H1 (cell line): ENCODE results near the gene PDE4D. TPM values are rescaled to one million over a fixed set of nuclear protein-coding genes. Genes with fewer than 3 reads are reported as not detected.

Source experiments
- CTCF ChIA-PET: fragments of 300-600 bp; sonication (Branson Sonifier 250); formaldehyde crosslinking; loops from one replicate; lab custom pipeline; 2021; ENCODE audit not compliant: partially characterized antibody; lab: Charles Lee
- POLR2A ChIA-PET: fragments of 300-600 bp; sonication (Branson Sonifier 250); formaldehyde crosslinking; loops from one replicate; lab custom pipeline; 2021; ENCODE audit warnings: inconsistent platforms; ENCODE audit not compliant: partially characterized antibody; lab: Charles Lee
- DNase-seq, 2 experiments: peaks; one replicate each; pipeline versions ENCODE4 v3.0.0 to v3.0.0-alpha.2; 2010 to 2022; ENCODE audit warnings: low spot score in 2 of 2, low read depth in 1 of 2, mixed read lengths in 1 of 2
- FAIRE-seq: peaks from 2 replicates; lab custom pipeline; 2011; peaks lifted over from hg19 to GRCh38; lab: Jason Lieb, UNC
- H2AFZ ChIP-seq: 2 replicates; pipeline ENCODE4 v1.8.1; 2012; ENCODE audit warnings: low read length, inconsistent platforms
- H2AK5ac ChIP-seq: 2 replicates; pipeline ENCODE4 v1.6.1; 2013; ENCODE audit warnings: low read depth, low read length
- H2BK120ac ChIP-seq: replicated peaks from 2 replicates; pipeline ENCODE3; 2013; ENCODE audit warnings: low read depth, low read length, inconsistent platforms
- H2BK12ac ChIP-seq: 2 replicates; pipeline ENCODE4 v1.6.1; 2013; ENCODE audit warnings: low read depth, low read length
- H2BK15ac ChIP-seq: 2 replicates; pipeline ENCODE4 v1.6.1; 2013; ENCODE audit warnings: low read length
- H2BK20ac ChIP-seq: 2 replicates; pipeline ENCODE4 v1.6.1; 2013; ENCODE audit warnings: low read length
- H2BK5ac ChIP-seq: 2 replicates; pipeline ENCODE4 v1.6.1; 2013; ENCODE audit warnings: low read depth, low read length
- H3K14ac ChIP-seq: 2 replicates; pipeline ENCODE4 v1.6.1; 2013; ENCODE audit warnings: inconsistent platforms; ENCODE audit not compliant: insufficient read length
- H3K18ac ChIP-seq: 2 replicates; pipeline ENCODE4 v1.6.1; 2013; ENCODE audit warnings: low read length; ENCODE audit errors: extremely low read depth
- H3K23ac ChIP-seq: 2 replicates; pipeline ENCODE4 v1.6.1; 2013; ENCODE audit warnings: inconsistent platforms; ENCODE audit not compliant: insufficient read length
- H3K23me2 ChIP-seq: 2 replicates; pipeline ENCODE4 v1.6.1; 2013; ENCODE audit warnings: low read depth, low read length
- H3K27ac ChIP-seq: 2 replicates; pipeline ENCODE4 v1.6.1; 2011; ENCODE audit warnings: low read depth, low read length, inconsistent platforms
- H3K27me3 ChIP-seq, 4 experiments: replicated peaks in 1 of 4; 1 replicate in 1 of 4; 2 replicates in 3 of 4; pipeline versions ENCODE4 v1.6.1 to v1.8.1; 2011 to 2013; ENCODE audit warnings: low read length in 3 of 4, mild to moderate bottlenecking in 3 of 4, inconsistent platforms in 2 of 4, mixed read lengths in 2 of 4, moderate library complexity in 1 of 4; ENCODE audit not compliant: control insufficient read depth in 3 of 4, insufficient read depth in 3 of 4; ENCODE audit errors: extremely low read depth in 1 of 4
- H3K36me3 ChIP-seq, 4 experiments: 2 replicates each; pipeline versions ENCODE4 v1.6.1 to v1.8.1; 2011 to 2013; ENCODE audit warnings: mild to moderate bottlenecking in 4 of 4, low read length in 3 of 4, moderate library complexity in 2 of 4, control low read depth in 1 of 4, inconsistent platforms in 1 of 4; ENCODE audit not compliant: insufficient read depth in 4 of 4, control insufficient read depth in 2 of 4
- H3K4ac ChIP-seq: replicated peaks from 2 replicates; pipeline ENCODE3; 2013; ENCODE audit warnings: low read length, low read depth, mixed read lengths, inconsistent platforms; ENCODE audit not compliant: insufficient read length
- H3K4me1 ChIP-seq, 4 experiments: replicated peaks in 1 of 4; 1 replicate in 1 of 4; 2 replicates in 3 of 4; pipeline versions ENCODE4 v1.6.1 to v1.8.1; 2011 to 2013; ENCODE audit warnings: low read length in 3 of 4, inconsistent platforms in 2 of 4, mixed read lengths in 1 of 4; ENCODE audit not compliant: insufficient read depth in 4 of 4, control insufficient read depth in 3 of 4
- H3K4me2 ChIP-seq, 2 experiments: 2 replicates each; pipeline versions ENCODE4 v1.6.1 to v1.8.1; 2011 to 2013; ENCODE audit warnings: low read depth in 2 of 2, low read length in 2 of 2, control low read depth in 1 of 2, inconsistent platforms in 1 of 2, mild to moderate bottlenecking in 1 of 2; ENCODE audit not compliant: insufficient read depth in 1 of 2
- H3K4me3 ChIP-seq, 4 experiments: fragments of 200-600, 300-600 bp in 1 of 4; sonication (generic), shearing (Covaris generic), sonication (Bioruptor Twin) in 1 of 4; 2 replicates each; pipeline versions ENCODE4 v1.5.1 to v1.8.1; 2011 to 2016; ENCODE audit warnings: low read length in 4 of 4, low read depth in 3 of 4, control low read depth in 2 of 4, inconsistent platforms in 2 of 4, mild to moderate bottlenecking in 2 of 4, mixed read lengths in 1 of 4, moderate library complexity in 1 of 4; ENCODE audit not compliant: insufficient read depth in 2 of 4; ENCODE audit errors: extremely low read depth in 1 of 4
- H3K56ac ChIP-seq: replicated peaks from 2 replicates; pipeline ENCODE3; 2013; ENCODE audit warnings: low read depth, mild to moderate bottlenecking, mixed read lengths, low read length, inconsistent platforms; ENCODE audit not compliant: insufficient read length
- H3K79me1 ChIP-seq: 2 replicates; pipeline ENCODE4 v1.6.1; 2013; ENCODE audit warnings: low read depth, low read length, control low read depth
- H3K79me2 ChIP-seq, 2 experiments: 2 replicates each; pipeline versions ENCODE4 v1.6.1 to v1.8.1; 2012 to 2013; ENCODE audit warnings: low read length in 2 of 2, mild to moderate bottlenecking in 2 of 2, inconsistent platforms in 1 of 2; ENCODE audit not compliant: insufficient read depth in 2 of 2, control insufficient read depth in 1 of 2
- H3K9ac ChIP-seq, 4 experiments: replicated peaks in 1 of 4; 1 replicate in 1 of 4; 2 replicates in 3 of 4; pipeline versions ENCODE4 v1.6.1 to v1.8.1; 2011 to 2013; ENCODE audit warnings: low read depth in 3 of 4, low read length in 3 of 4, control low read depth in 2 of 4, mild to moderate bottlenecking in 2 of 4, moderate library complexity in 2 of 4, inconsistent platforms in 1 of 4; ENCODE audit errors: extremely low read depth in 1 of 4
- H3K9me3 ChIP-seq, 2 experiments: 2 replicates each; pipeline versions ENCODE4 v1.6.1 to v1.8.1; 2012 to 2013; ENCODE audit warnings: mild to moderate bottlenecking in 2 of 2, moderate library complexity in 2 of 2, control low read depth in 1 of 2, inconsistent platforms in 1 of 2, low read depth in 1 of 2, low read length in 1 of 2, mixed read lengths in 1 of 2; ENCODE audit not compliant: insufficient read depth in 2 of 2
- H4K20me1 ChIP-seq, 2 experiments: replicated peaks in 1 of 2; 2 replicates each; pipeline versions ENCODE3 to v1.8.1; 2011 to 2013; ENCODE audit warnings: inconsistent platforms in 2 of 2, low read length in 2 of 2, mild to moderate bottlenecking in 1 of 2; ENCODE audit not compliant: insufficient read depth in 2 of 2, control insufficient read depth in 1 of 2
- H4K5ac ChIP-seq: 2 replicates; pipeline ENCODE4 v1.6.1; 2013; ENCODE audit warnings: low read length, low read depth, mixed read lengths, inconsistent platforms; ENCODE audit not compliant: insufficient read length
- H4K8ac ChIP-seq: 2 replicates; pipeline ENCODE4 v1.8.0; 2013; ENCODE audit warnings: mild to moderate bottlenecking, moderate library complexity, low read length, inconsistent platforms; ENCODE audit not compliant: insufficient read depth; ENCODE audit errors: extremely low read depth
- H4K91ac ChIP-seq: replicated peaks from 2 replicates; pipeline ENCODE3; 2013; ENCODE audit warnings: low read length, mixed read lengths, inconsistent platforms; ENCODE audit not compliant: insufficient read length
- ASH2L ChIP-seq: fragments of 200-600, 300-600 bp; sonication (generic); IDR thresholded peaks from one replicate; pipeline ENCODE4 v1.7.1; 2017; ENCODE audit warnings: low read length
- BACH1 ChIP-seq: IDR thresholded peaks from 2 replicates; pipeline ENCODE4 v1.6.1; 2012; ENCODE audit warnings: low read length, improper control_type of control experiment
- PHF8 ChIP-seq: fragments of 200-600 bp; sonication (generic); conservative IDR thresholded peaks from 2 replicates; pipeline ENCODE4 v1.7.1; 2012; ENCODE audit warnings: low read depth, mild to moderate bottlenecking, inconsistent platforms, low read length, moderate library complexity
- TAF7 ChIP-seq: optimal IDR thresholded peaks from 2 replicates; pipeline ENCODE3; 2011; ENCODE audit warnings: low read depth, mild to moderate bottlenecking, inconsistent platforms, low read length, moderate library complexity, borderline replicate concordance
- WGBS, 2 experiments: shearing (Covaris generic) in 1 of 2; methylation state at CpG; one replicate each; pipeline versions ENCODE4 v1.1.6 to v1.1.7; 2013 to 2015; ENCODE audit warnings: low lambda C conversion rate in 2 of 2, mixed read lengths in 2 of 2, inconsistent platforms in 1 of 2, low coverage in 1 of 2, missing lambda C conversion rate in 1 of 2; ENCODE audit not compliant: insufficient replicate concordance in 2 of 2, insufficient coverage in 1 of 2, insufficient read length in 1 of 2; ENCODE audit errors: extremely low coverage in 1 of 2, missing lambda C conversion rate in 1 of 2; 5-methylcytosine and 5-hydroxymethylcytosine counted together
- polyA plus RNA-seq, 7 experiments: library from polyadenylated mRNA; depleted of rRNA in 3 of 7; stranded (reverse) in 5 of 7; unstranded in 2 of 7; fragments of >200 nt in 5 of 7; fragments of 200-250 nt in 2 of 7; gene quantifications; 1 replicate in 5 of 7; 2 replicates in 1 of 7; 4 replicates in 1 of 7; pipeline versions ENCODE4 v1.2.1 to v1.2.3, GENCODE V29; 2011 to 2013; ENCODE audit warnings: missing spikeins in 2 of 7, mixed read lengths in 2 of 7
- total RNA-seq: library from RNA; stranded (reverse); fragmentation: NEBNext Ultra II Directional; extraction: Animal tissue kit (Norgen Biotek cat#: 25700); gene quantifications from 2 replicates; pipeline ENCODE4 v1.2.1, GENCODE V29; 2021

PDE4D gene
- total and polyA plus RNA-seq, 2 of the 8 experiments (the other 6 are each of a cell fraction or from before 2014, with no cell fraction given) = 2.3 to 3.7 TPM

- Histone ChIP-seq H3K79me1 (no peaks in the 10 kb centered on the region), H4K20me1 (no peaks in the 10 kb centered on the region), H3K4me3 (no peak overlapping the region), H3K14ac (no peak overlapping the region), H3K4ac (no peak overlapping the region), H3K9ac (no peak overlapping the region), H2AFZ (no peak overlapping the region), H2BK20ac (no peak overlapping the region), H3K36me3 (no peaks in the 10 kb centered on the region), H4K5ac (no peak overlapping the region), H3K4me1 (no peaks in the 10 kb centered on the region), H3K23ac (no peak overlapping the region), H3K9me3 (no peaks in the 10 kb centered on the region), H2BK12ac (no peak overlapping the region), H3K18ac (no peak overlapping the region), H4K91ac (no peak overlapping the region), H3K27ac (no peak overlapping the region), H2BK120ac (no peak overlapping the region), H2BK15ac (no peak overlapping the region), H3K27me3 (no peaks in the 10 kb centered on the region), H3K56ac (no peak overlapping the region), H3K79me2 (no peaks in the 10 kb centered on the region), H2BK5ac (no peak overlapping the region), H3K4me2 (no peak overlapping the region), H2AK5ac (no peak overlapping the region), H3K23me2 (peaks cover 3% of the 10 kb centered on the region; the same call in 1 of the 2 replicates), H4K8ac (no peak overlapping the region)
- TF ChIP-seq BACH1 (no peak), ASH2L (no peak), PHF8 (no peak), TAF7 (no peak)
- FAIRE-seq = no peak
- POLR2A ChIA-PET = no interaction called here
- WGBS, 2 experiments = 85% methylated on average over 3 of the region's 3 CpGs; no CpG with 5 or more reads in 1 of the 2 experiments
- no peak for DNase-seq
- CTCF ChIA-PET = interaction anchor here (1.3 to 1.6 kb wide), 5 partner anchors 21 to 316 kb away, joined by 3 to 4 read pairs (median 3); no protein-coding TSS in a partner anchor
Measured at GRCh38 chr5:59209758-59210359, 683.7 kb downstream of the PDE4D start.
